Neural cell (in vitro differentiated cells): ENCODE results near the gene SHISA5.

Experiments
- EP300 ChIP-seq: fragments of 450-650 bp; conservative IDR thresholded peaks from 2 replicates; pipeline ENCODE4 v1.6.1; 2014; ENCODE audit warnings: antibody characterized with exemption, mild to moderate bottlenecking, moderate library complexity; ENCODE audit not compliant: poor library complexity, severe bottlenecking
- EZH2 ChIP-seq: fragments of 200-600, 300-800 bp; shearing (Covaris generic), sonication (generic); IDR thresholded peaks from 2 replicates; pipeline ENCODE4 v1.6.1; 2014; ENCODE audit warnings: antibody characterized with exemption, low read length, borderline replicate concordance, mild to moderate bottlenecking; ENCODE audit not compliant: insufficient read depth, poor library complexity, severe bottlenecking
- MXI1 ChIP-seq: fragments of 450-650 bp; conservative IDR thresholded peaks from 2 replicates; pipeline ENCODE4 v1.6.1; 2014; ENCODE audit warnings: antibody characterized with exemption, mild to moderate bottlenecking; ENCODE audit not compliant: poor library complexity, severe bottlenecking
- POLR2AphosphoS5 ChIP-seq: IDR thresholded peaks from 2 replicates; pipeline ENCODE4 v1.6.1; 2012
- RAD21 ChIP-seq: fragments of 450-650 bp; conservative IDR thresholded peaks from 2 replicates; pipeline ENCODE4 v1.6.1; 2014; ENCODE audit warnings: antibody characterized with exemption, mild to moderate bottlenecking, moderate library complexity
- SMC3 ChIP-seq: fragments of 450-650 bp; conservative IDR thresholded peaks from 2 replicates; pipeline ENCODE4 v1.6.1; 2014; ENCODE audit warnings: antibody characterized with exemption, mild to moderate bottlenecking, moderate library complexity; ENCODE audit not compliant: poor library complexity
- TAF1 ChIP-seq: IDR thresholded peaks from 2 replicates; pipeline ENCODE4 v1.6.1; 2012; ENCODE audit warnings: low read depth
- TF ChIP-seq, protein P1 (sequence below): fragments of 450-650 bp; IDR thresholded peaks from 2 replicates; pipeline ENCODE4 v1.5.1; 2014; ENCODE audit warnings: antibody characterized with exemption, mild to moderate bottlenecking, moderate library complexity; ENCODE audit not compliant: poor library complexity, severe bottlenecking
- TF ChIP-seq, protein P2 (sequence below): IDR thresholded peaks from 2 replicates; pipeline ENCODE4 v1.6.1; 2012; ENCODE audit warnings: borderline replicate concordance

DNA sequence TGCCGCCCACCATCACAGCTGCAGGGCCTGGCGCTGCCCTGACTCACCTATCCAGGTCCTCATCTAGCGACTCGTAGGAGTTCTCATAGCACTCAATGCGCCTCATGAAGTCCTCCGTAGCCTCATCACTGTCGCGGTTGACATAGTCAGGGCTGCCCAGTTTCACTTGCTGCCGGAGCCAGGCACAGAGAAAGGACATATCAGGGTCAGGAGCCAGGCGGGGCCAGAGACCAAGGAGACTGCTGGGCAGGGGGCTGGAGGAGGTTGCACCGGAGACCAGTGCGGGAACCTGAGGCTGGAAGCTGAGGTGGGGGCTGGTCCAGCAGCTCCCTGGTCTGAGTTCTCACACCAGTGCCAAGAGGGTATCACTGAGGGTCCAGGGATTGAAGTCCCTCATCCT lies 34.5 kb upstream of the SHISA5 start:
- TF ChIP-seq, protein P1, sequence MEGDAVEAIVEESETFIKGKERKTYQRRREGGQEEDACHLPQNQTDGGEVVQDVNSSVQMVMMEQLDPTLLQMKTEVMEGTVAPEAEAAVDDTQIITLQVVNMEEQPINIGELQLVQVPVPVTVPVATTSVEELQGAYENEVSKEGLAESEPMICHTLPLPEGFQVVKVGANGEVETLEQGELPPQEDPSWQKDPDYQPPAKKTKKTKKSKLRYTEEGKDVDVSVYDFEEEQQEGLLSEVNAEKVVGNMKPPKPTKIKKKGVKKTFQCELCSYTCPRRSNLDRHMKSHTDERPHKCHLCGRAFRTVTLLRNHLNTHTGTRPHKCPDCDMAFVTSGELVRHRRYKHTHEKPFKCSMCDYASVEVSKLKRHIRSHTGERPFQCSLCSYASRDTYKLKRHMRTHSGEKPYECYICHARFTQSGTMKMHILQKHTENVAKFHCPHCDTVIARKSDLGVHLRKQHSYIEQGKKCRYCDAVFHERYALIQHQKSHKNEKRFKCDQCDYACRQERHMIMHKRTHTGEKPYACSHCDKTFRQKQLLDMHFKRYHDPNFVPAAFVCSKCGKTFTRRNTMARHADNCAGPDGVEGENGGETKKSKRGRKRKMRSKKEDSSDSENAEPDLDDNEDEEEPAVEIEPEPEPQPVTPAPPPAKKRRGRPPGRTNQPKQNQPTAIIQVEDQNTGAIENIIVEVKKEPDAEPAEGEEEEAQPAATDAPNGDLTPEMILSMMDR: no peak
- TF ChIP-seq MXI1 (no peak), POLR2AphosphoS5 (no peak), RAD21 (no peak), TAF1 (no peak), EZH2 (no peak), EP300 (no peak), SMC3 (no peak)
- TF ChIP-seq, protein P2, sequence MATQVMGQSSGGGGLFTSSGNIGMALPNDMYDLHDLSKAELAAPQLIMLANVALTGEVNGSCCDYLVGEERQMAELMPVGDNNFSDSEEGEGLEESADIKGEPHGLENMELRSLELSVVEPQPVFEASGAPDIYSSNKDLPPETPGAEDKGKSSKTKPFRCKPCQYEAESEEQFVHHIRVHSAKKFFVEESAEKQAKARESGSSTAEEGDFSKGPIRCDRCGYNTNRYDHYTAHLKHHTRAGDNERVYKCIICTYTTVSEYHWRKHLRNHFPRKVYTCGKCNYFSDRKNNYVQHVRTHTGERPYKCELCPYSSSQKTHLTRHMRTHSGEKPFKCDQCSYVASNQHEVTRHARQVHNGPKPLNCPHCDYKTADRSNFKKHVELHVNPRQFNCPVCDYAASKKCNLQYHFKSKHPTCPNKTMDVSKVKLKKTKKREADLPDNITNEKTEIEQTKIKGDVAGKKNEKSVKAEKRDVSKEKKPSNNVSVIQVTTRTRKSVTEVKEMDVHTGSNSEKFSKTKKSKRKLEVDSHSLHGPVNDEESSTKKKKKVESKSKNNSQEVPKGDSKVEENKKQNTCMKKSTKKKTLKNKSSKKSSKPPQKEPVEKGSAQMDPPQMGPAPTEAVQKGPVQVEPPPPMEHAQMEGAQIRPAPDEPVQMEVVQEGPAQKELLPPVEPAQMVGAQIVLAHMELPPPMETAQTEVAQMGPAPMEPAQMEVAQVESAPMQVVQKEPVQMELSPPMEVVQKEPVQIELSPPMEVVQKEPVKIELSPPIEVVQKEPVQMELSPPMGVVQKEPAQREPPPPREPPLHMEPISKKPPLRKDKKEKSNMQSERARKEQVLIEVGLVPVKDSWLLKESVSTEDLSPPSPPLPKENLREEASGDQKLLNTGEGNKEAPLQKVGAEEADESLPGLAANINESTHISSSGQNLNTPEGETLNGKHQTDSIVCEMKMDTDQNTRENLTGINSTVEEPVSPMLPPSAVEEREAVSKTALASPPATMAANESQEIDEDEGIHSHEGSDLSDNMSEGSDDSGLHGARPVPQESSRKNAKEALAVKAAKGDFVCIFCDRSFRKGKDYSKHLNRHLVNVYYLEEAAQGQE: no peak
